B cell (primary cell): ENCODE results near the gene RBP2. TPM values are rescaled to one million over a fixed set of nuclear protein-coding genes. Genes with fewer than 3 reads are reported as not detected.

ENCODE experiments used
- ATAC-seq: fragments of 200-7000 bp; cut with Tn5 transposase; one replicate; pipeline ENCODE4 v1.10.0; 2021; ENCODE audit warnings: low read depth, mild to moderate bottlenecking, moderate number of reproducible peaks, moderate library complexity
- CTCF ChIA-PET: fragments of 350-600 bp; sonication (Branson Sonifier 250); formaldehyde crosslinking; loops from one replicate; lab custom pipeline; 2021; ENCODE audit warnings: antibody characterized with exemption, inconsistent platforms; lab: Charles Lee
- POLR2A ChIA-PET: fragments of 350-600 bp; sonication (Branson Sonifier 250); formaldehyde crosslinking; loops from one replicate; lab custom pipeline; 2021; ENCODE audit warnings: antibody characterized with exemption; lab: Charles Lee
- DNase-seq: peaks from one replicate; pipeline ENCODE4 v3.0.0; 2013
- H2AFZ ChIP-seq: 2 replicates; pipeline ENCODE4 v1.6.1; 2012; ENCODE audit warnings: mild to moderate bottlenecking, low read depth, low read length; ENCODE audit not compliant: insufficient read depth, poor library complexity, severe bottlenecking
- H3K27ac ChIP-seq, 2 donors: 1 replicate in 1 of 2; 2 replicates in 1 of 2; pipeline ENCODE4 v1.5.1; 2012 to 2013; ENCODE audit warnings: low read length in 2 of 2, mild to moderate bottlenecking in 2 of 2, moderate library complexity in 1 of 2
- H3K27me3 ChIP-seq, 4 experiments: fragments of 200-600 bp in 1 of 4; sonication (generic) in 1 of 4; replicated peaks in 1 of 4; 1 replicate in 2 of 4; 2 replicates in 2 of 4; pipeline versions ENCODE4 v1.6.1 to v1.7.0; 2013 to 2016; ENCODE audit warnings: low read length in 3 of 4, mild to moderate bottlenecking in 2 of 4, mixed read lengths in 1 of 4, moderate library complexity in 1 of 4; ENCODE audit not compliant: insufficient read depth in 4 of 4, control insufficient read depth in 3 of 4; ENCODE audit errors: control extremely low read depth in 1 of 4
- H3K36me3 ChIP-seq, 2 experiments: replicated peaks in 1 of 2; 1 replicate in 1 of 2; 2 replicates in 1 of 2; pipeline versions ENCODE4 v1.6.1 to v1.7.1; 2013; ENCODE audit warnings: low read length in 1 of 2; ENCODE audit not compliant: insufficient read depth in 2 of 2, control insufficient read depth in 1 of 2; ENCODE audit errors: control extremely low read depth in 1 of 2, extremely low read depth in 1 of 2
- H3K4me1 ChIP-seq, 2 donors: fragments of 200-600 bp in 1 of 2; sonication (generic) in 1 of 2; 1 replicate in 1 of 2; 2 replicates in 1 of 2; pipeline versions ENCODE4 v1.5.1 to v1.6.1; 2013 to 2017; ENCODE audit warnings: low read length in 2 of 2; ENCODE audit not compliant: control insufficient read depth in 2 of 2, insufficient read depth in 2 of 2
- H3K4me2 ChIP-seq: replicated peaks from 2 replicates; pipeline ENCODE3; 2012; ENCODE audit warnings: mild to moderate bottlenecking, low read depth, low read length; ENCODE audit not compliant: poor library complexity, severe bottlenecking
- H3K4me3 ChIP-seq, 5 experiments: fragments of 200-600 bp in 1 of 5; sonication (generic) in 1 of 5; 1 replicate in 3 of 5; 2 replicates in 2 of 5; pipeline versions ENCODE4 v1.5.1 to v1.7.0; 2011 to 2016; ENCODE audit warnings: low read length in 4 of 5, mild to moderate bottlenecking in 4 of 5, low read depth in 2 of 5, control low read depth in 1 of 5, moderate library complexity in 1 of 5; ENCODE audit not compliant: insufficient read depth in 1 of 5; ENCODE audit errors: control extremely low read depth in 1 of 5, extremely low read depth in 1 of 5
- H3K79me2 ChIP-seq: fragments of 200-600 bp; sonication (generic); one replicate; pipeline ENCODE4 v1.6.0; 2016; ENCODE audit warnings: low read length; ENCODE audit not compliant: control insufficient read depth, insufficient read depth
- H3K9ac ChIP-seq: fragments of 200-600 bp; sonication (generic); 2 replicates; pipeline ENCODE4 v1.6.1; 2017; ENCODE audit warnings: mild to moderate bottlenecking, low read length, moderate library complexity
- H3K9me3 ChIP-seq, 3 donors: one replicate each; pipeline versions ENCODE4 v1.6.1 to v1.7.1; 2013; ENCODE audit warnings: low read length in 2 of 3; ENCODE audit not compliant: control insufficient read depth in 2 of 3, insufficient read depth in 1 of 3; ENCODE audit errors: control extremely low read depth in 1 of 3
- H4K20me1 ChIP-seq: 2 replicates; pipeline ENCODE4 v1.6.0; 2012; ENCODE audit warnings: mild to moderate bottlenecking, low read length; ENCODE audit not compliant: insufficient read depth, control insufficient read depth, poor library complexity, severe bottlenecking
- H3K27ac Mint-ChIP-seq: one replicate; pipeline ENCODE4 v1.8.0; 2021; ENCODE audit warnings: mixed read lengths
- H3K27me3 Mint-ChIP-seq: one replicate; pipeline ENCODE4 v1.8.0; 2021; ENCODE audit warnings: mixed read lengths
- H3K4me1 Mint-ChIP-seq: one replicate; pipeline ENCODE4 v1.8.0; 2021; ENCODE audit warnings: mixed read lengths
- H3K4me3 Mint-ChIP-seq: one replicate; pipeline ENCODE4 v1.8.0; 2021; ENCODE audit warnings: mixed read lengths
- H3K9me3 Mint-ChIP-seq: one replicate; pipeline ENCODE4 v1.8.0; 2022; ENCODE audit warnings: mixed read lengths; ENCODE audit not compliant: insufficient read depth
- EZH2 ChIP-seq: IDR thresholded peaks from 2 replicates; pipeline ENCODE4 v1.6.1; 2012; ENCODE audit warnings: borderline replicate concordance, low read depth, mild to moderate bottlenecking, moderate library complexity, low read length; ENCODE audit not compliant: insufficient read depth, poor library complexity, severe bottlenecking
- WGBS: methylation state at CpG from one replicate; pipeline ENCODE4 v1.1.5; 2013; ENCODE audit warnings: missing lambda C conversion rate; ENCODE audit not compliant: insufficient coverage; 5-methylcytosine and 5-hydroxymethylcytosine counted together
- intact Hi-C: fragments of 100-400 bp; cut with micrococcal nuclease; formaldehyde crosslinking; loops from one replicate; pipeline ENCODE4 v1.10.0; 2022
- polyA plus RNA-seq: library from polyadenylated mRNA; depleted of rRNA; stranded (reverse); fragments of >200 nt; gene quantifications from 2 replicates; pipeline ENCODE4 v1.2.3, GENCODE V29; 2012
- total RNA-seq, 2 donors: library from RNA; stranded (reverse); fragments of 120-200 nt in 1 of 2; gene quantifications; 1 replicate in 1 of 2; 2 replicates in 1 of 2; pipeline versions ENCODE4 v1.2.3 to v1.2.4, GENCODE V29; 2013 to 2022
- TF ChIP-seq, protein P1 (sequence below): fragments of 200-600 bp; IDR thresholded peaks from one replicate; pipeline ENCODE4 v1.8.0; 2022; ENCODE audit warnings: antibody characterized with exemption, mild to moderate bottlenecking

Gene RBP2
- total and polyA plus RNA-seq, 2 donors (not counting 1 experiment from before 2014, with no cell fraction given), result not detected

DNA sequence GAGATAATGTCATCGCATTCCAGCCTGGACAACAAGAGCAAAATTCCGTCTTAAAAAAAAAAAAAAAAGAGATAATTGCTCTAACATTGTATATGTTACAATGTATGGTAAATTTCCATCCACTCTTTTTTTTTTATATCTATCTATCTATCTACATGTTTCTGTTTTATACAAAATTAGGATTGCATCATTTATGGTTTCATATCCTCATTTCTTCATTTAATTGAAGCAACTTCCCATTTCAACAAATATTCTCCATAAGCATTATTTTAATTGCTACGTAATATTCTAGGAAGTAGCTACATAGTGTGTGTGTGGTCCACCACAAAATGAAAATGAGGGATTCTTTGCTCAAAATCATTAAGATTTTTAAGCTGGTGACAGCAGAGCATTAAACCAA, 44.8 kb upstream of the RBP2 start:
- Mint-ChIP-seq H3K27ac (no peak overlapping the region), H3K27me3 (peaks cover 5% of the 10 kb centered on the region), H3K4me1 (no peaks in the 10 kb centered on the region), H3K9me3 (no peaks in the 10 kb centered on the region), H3K4me3 (no peak overlapping the region)
- Histone ChIP-seq H3K4me2 (no peak overlapping the region), H3K4me3 (no peak overlapping the region), H3K4me1 (no peaks in the 10 kb centered on the region), H4K20me1 (no peaks in the 10 kb centered on the region), H3K9ac (no peak overlapping the region), H3K9me3 (no peaks in the 10 kb centered on the region), H3K27me3 (peaks cover 0 to 3% (median 0%) of the 10 kb centered on the region in 4 experiments), H2AFZ (no peak overlapping the region), H3K27ac (no peak overlapping the region), H3K79me2 (no peaks in the 10 kb centered on the region), H3K36me3 (no peaks in the 10 kb centered on the region)
- intact Hi-C loops, result no loop called here
- no peak for DNase-seq
- ATAC-seq, result no peak
- CTCF ChIA-PET, result no interaction called here
- POLR2A ChIA-PET, result no interaction called here
- no CpG with 5 or more reads among the region's 3 CpGs for WGBS
- TF ChIP-seq EZH2, result no peak
- TF ChIP-seq, protein P1, sequence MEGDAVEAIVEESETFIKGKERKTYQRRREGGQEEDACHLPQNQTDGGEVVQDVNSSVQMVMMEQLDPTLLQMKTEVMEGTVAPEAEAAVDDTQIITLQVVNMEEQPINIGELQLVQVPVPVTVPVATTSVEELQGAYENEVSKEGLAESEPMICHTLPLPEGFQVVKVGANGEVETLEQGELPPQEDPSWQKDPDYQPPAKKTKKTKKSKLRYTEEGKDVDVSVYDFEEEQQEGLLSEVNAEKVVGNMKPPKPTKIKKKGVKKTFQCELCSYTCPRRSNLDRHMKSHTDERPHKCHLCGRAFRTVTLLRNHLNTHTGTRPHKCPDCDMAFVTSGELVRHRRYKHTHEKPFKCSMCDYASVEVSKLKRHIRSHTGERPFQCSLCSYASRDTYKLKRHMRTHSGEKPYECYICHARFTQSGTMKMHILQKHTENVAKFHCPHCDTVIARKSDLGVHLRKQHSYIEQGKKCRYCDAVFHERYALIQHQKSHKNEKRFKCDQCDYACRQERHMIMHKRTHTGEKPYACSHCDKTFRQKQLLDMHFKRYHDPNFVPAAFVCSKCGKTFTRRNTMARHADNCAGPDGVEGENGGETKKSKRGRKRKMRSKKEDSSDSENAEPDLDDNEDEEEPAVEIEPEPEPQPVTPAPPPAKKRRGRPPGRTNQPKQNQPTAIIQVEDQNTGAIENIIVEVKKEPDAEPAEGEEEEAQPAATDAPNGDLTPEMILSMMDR, result no peak

DNA sequence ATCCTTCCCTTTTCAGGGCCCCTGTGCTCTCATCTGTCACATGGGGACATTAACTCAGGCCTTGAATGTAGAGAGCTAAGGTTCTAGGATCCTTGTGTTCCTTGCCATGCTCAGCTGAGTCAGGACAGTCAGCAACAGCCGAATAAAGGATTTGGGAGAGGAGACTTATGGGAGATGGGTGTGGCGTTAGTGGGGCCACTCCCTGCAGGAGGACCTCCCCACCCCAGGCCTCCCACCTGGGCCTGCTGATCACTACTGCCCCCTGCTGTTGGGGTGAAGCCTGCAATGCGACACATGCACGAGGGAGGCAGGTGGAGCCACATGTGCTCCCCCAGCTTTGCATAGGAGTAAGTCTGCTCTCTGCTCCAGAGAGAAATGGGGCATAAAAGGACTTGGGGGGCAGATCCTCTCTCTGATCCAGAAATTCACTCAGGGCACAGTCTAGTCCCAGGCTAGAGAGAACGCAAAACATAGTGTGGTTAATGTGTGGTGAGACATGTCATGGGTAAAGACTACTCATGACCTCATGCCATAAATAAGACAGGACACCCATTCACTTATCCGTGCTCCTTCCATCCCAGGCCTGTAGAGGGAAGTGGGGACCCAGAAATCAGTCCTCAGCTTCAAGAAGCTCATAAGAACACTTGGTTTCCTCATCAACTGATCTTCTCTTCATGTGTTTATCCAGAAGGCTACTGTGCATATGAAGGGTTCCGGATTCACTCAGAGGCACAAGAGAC, 43.9 kb upstream of the RBP2 start:
- H2AFZ ChIP-seq, result no peak overlapping the region

More for the DNA sequence above, 43.9 kb upstream of the RBP2 start:
- H3K27me3 Mint-ChIP-seq, result peaks cover 3% of the 10 kb centered on the region
- H3K4me1 Mint-ChIP-seq, result no peaks in the 10 kb centered on the region
- CTCF ChIA-PET, result no interaction called here
- peaks cover 0 to 3% (median 0%) of the 10 kb centered on the region in 4 experiments for H3K27me3 ChIP-seq
- H3K4me1 ChIP-seq, result no peaks in the 10 kb centered on the region
- ATAC-seq, result no peak
- TF ChIP-seq, protein P1, result no peak
- TF ChIP-seq EZH2, result no peak
- DNase-seq, result no peak
- POLR2A ChIA-PET, result no interaction called here
- no peak overlapping the region for H3K9ac ChIP-seq
- H3K9me3 ChIP-seq, result no peaks in the 10 kb centered on the region
- intact Hi-C loops, result no loop called here
- no peaks in the 10 kb centered on the region for H4K20me1 ChIP-seq
- H3K4me3 ChIP-seq, result no peak overlapping the region
- no peak overlapping the region for H3K4me2 ChIP-seq
- no peak overlapping the region for H3K27ac Mint-ChIP-seq
- H3K27ac ChIP-seq, result no peak overlapping the region
- no peaks in the 10 kb centered on the region for H3K36me3 ChIP-seq
- no peak overlapping the region for H3K4me3 Mint-ChIP-seq
- H3K79me2 ChIP-seq, result no peaks in the 10 kb centered on the region
- H3K9me3 Mint-ChIP-seq, result no peaks in the 10 kb centered on the region
- whole genome bisulfite sequencing, result 72% methylated on average over 3 of the region's 7 CpGs
